HepG2 (cell line): ENCODE data around the gene CUL1. TPM values are rescaled to one million over a fixed set of nuclear protein-coding genes. Genes with fewer than 3 reads are reported as not detected.

Experiments used
- ATAC-seq: fragments of 200-7000 bp; cut with Tn5 transposase; 3 replicates; pipeline ENCODE4 v1.9.1; 2020; ENCODE audit warnings: mild to moderate bottlenecking, moderate library complexity
- BruUV-seq: library from RNA; stranded (reverse); fragments of 400-500 nt; replicated peaks from 2 replicates; lab custom pipeline; 2021; lab: Mats Ljungman, UMichigan
- CTCF ChIA-PET: fragments of 300-600 bp; formaldehyde crosslinking; extraction: SDS; loops from one replicate; lab custom pipeline; 2021; ENCODE audit warnings: low total read pairs, inconsistent platforms, low intra/inter-chr PET ratio; lab: Yijun Ruan, JAX
- POLR2A ChIA-PET: fragments of 350-600 bp; sonication (Branson Sonifier 250); formaldehyde crosslinking; loops from one replicate; lab custom pipeline; 2020; ENCODE audit warnings: antibody characterized with exemption, inconsistent platforms; lab: Yijun Ruan, JAX
- DNase-seq: peaks from one replicate; pipeline ENCODE4 v3.0.0-alpha.2; 2015; ENCODE audit warnings: low spot score
- FAIRE-seq: peaks from 3 replicates; lab custom pipeline; 2011; peaks lifted over from hg19 to GRCh38; lab: Jason Lieb, UNC
- H2AFZ ChIP-seq: one replicate; pipeline ENCODE4 v1.6.1; 2011; ENCODE audit warnings: low read length, inconsistent platforms
- H3K27ac ChIP-seq: fragments of 300-600 bp; 3 replicates; pipeline ENCODE4 v1.8.0; 2011; ENCODE audit warnings: mixed run types, mild to moderate bottlenecking, mixed read lengths, low read length, inconsistent platforms; ENCODE audit not compliant: insufficient read depth; ENCODE audit errors: extremely low read length
- H3K27me3 ChIP-seq, 2 experiments: fragments of 200-600 bp in 1 of 2; 2 replicates in 1 of 2; 3 replicates in 1 of 2; pipeline versions ENCODE4 v1.6.0 to v1.8.0; 2011; ENCODE audit warnings: low read length in 2 of 2, mild to moderate bottlenecking in 2 of 2, moderate library complexity in 2 of 2, inconsistent platforms in 1 of 2; ENCODE audit not compliant: insufficient read depth in 2 of 2, control insufficient read depth in 1 of 2
- H3K36me3 ChIP-seq, 2 experiments: fragments of 200-600 bp in 1 of 2; replicated peaks in 1 of 2; 2 replicates in 1 of 2; 3 replicates in 1 of 2; pipeline versions ENCODE4 v1.5.1 to v1.8.0; 2011; ENCODE audit warnings: low read length in 2 of 2, inconsistent platforms in 1 of 2; ENCODE audit not compliant: insufficient read depth in 2 of 2, control insufficient read depth in 1 of 2
- H3K4me1 ChIP-seq: 2 replicates; pipeline ENCODE4 v1.5.1; 2012; ENCODE audit warnings: low read length, inconsistent platforms; ENCODE audit not compliant: insufficient read depth
- H3K4me2 ChIP-seq: 2 replicates; pipeline ENCODE4 v1.6.0; 2011; ENCODE audit warnings: low read depth, low read length, inconsistent platforms
- H3K4me3 ChIP-seq, 3 experiments: fragments of 200-600 bp in 1 of 3; sonication (generic), shearing (Covaris generic) in 1 of 3; replicated peaks in 1 of 3; 2 replicates each; pipeline ENCODE4 v1.5.1; 2011 to 2016; ENCODE audit warnings: low read length in 3 of 3, inconsistent platforms in 2 of 3, low read depth in 2 of 3, mild to moderate bottlenecking in 2 of 3, control low read depth in 1 of 3, mixed read lengths in 1 of 3; ENCODE audit not compliant: insufficient read depth in 1 of 3
- H3K79me2 ChIP-seq: one replicate; pipeline ENCODE4 v1.6.1; 2011; ENCODE audit warnings: low read length, inconsistent platforms; ENCODE audit not compliant: insufficient read depth
- H3K9ac ChIP-seq: 2 replicates; pipeline ENCODE4 v1.6.0; 2011; ENCODE audit warnings: mild to moderate bottlenecking, low read depth, low read length, inconsistent platforms; ENCODE audit not compliant: insufficient read depth
- H3K9me3 ChIP-seq: 2 replicates; pipeline ENCODE4 v1.5.1; 2012; ENCODE audit warnings: mild to moderate bottlenecking, low read length
- H4K20me1 ChIP-seq: 2 replicates; pipeline ENCODE4 v1.6.0; 2011; ENCODE audit warnings: inconsistent platforms, mild to moderate bottlenecking, low read length, moderate library complexity; ENCODE audit not compliant: insufficient read depth
- BCL6 ChIP-seq: IDR thresholded peaks from 2 replicates; pipeline ENCODE4 v1.6.1; 2016; ENCODE audit warnings: missing genetic modification reagents, missing compliant biosample characterization
- IKZF4 ChIP-seq: sonication (generic); formaldehyde crosslinking; IDR thresholded peaks from 2 replicates; pipeline ENCODE4 v1.5.1; 2020; ENCODE audit warnings: borderline replicate concordance, mild to moderate bottlenecking, low read depth, missing genetic modification reagents; ENCODE audit errors: not compliant biosample characterization
- ONECUT2 ChIP-seq: sonication (generic); formaldehyde crosslinking; IDR thresholded peaks from 2 replicates; pipeline ENCODE4 v1.4.0; 2020; ENCODE audit warnings: missing genetic modification reagents
- POLR2G ChIP-seq: fragments of 200-400 bp; formaldehyde crosslinking; IDR thresholded peaks from 2 replicates; pipeline ENCODE4 v1.6.1; 2018; ENCODE audit warnings: mild to moderate bottlenecking, low read depth, low read length, moderate library complexity
- RERE ChIP-seq: IDR thresholded peaks from 2 replicates; pipeline ENCODE4 v1.6.1; 2016; ENCODE audit warnings: low read depth, missing genetic modification reagents, missing compliant biosample characterization
- SMAD1 ChIP-seq: sonication (generic); formaldehyde crosslinking; IDR thresholded peaks from 2 replicates; pipeline ENCODE4 v1.4.0; 2020; ENCODE audit warnings: missing genetic modification reagents, low read depth, mild to moderate bottlenecking, borderline replicate concordance
- SMC3 ChIP-seq: IDR thresholded peaks from 2 replicates; pipeline ENCODE4 v1.6.1; 2011; ENCODE audit warnings: low read length, improper control_type of control experiment
- SNAI1 ChIP-seq: sonication (generic); formaldehyde crosslinking; IDR thresholded peaks from 2 replicates; pipeline ENCODE4 v1.5.0; 2020; ENCODE audit warnings: mild to moderate bottlenecking, missing genetic modification reagents, borderline replicate concordance
- SRSF4 ChIP-seq: fragments of 200-400 bp; formaldehyde crosslinking; IDR thresholded peaks from one replicate; pipeline ENCODE4 v1.6.1; 2018; ENCODE audit warnings: mild to moderate bottlenecking, low read depth, low read length, moderate library complexity; ENCODE audit not compliant: poor library complexity, severe bottlenecking
- YEATS2 ChIP-seq: sonication (generic); formaldehyde crosslinking; IDR thresholded peaks from 2 replicates; pipeline ENCODE4 v1.4.0; 2020; ENCODE audit warnings: missing genetic modification reagents, borderline replicate concordance
- ZBTB39 ChIP-seq: sonication (generic); formaldehyde crosslinking; IDR thresholded peaks from 2 replicates; pipeline ENCODE4 v1.5.0; 2020; ENCODE audit warnings: missing genetic modification reagents
- ZNF232 ChIP-seq: sonication (generic); formaldehyde crosslinking; IDR thresholded peaks from 2 replicates; pipeline ENCODE4 v1.4.0; 2020; ENCODE audit warnings: missing genetic modification reagents, borderline replicate concordance
- ZNF503 ChIP-seq: sonication (generic); formaldehyde crosslinking; IDR thresholded peaks from 2 replicates; pipeline ENCODE4 v1.4.0; 2020; ENCODE audit warnings: missing genetic modification reagents
- ZNF639 ChIP-seq: conservative IDR thresholded peaks from 2 replicates; pipeline ENCODE4 v1.6.1; 2018; ENCODE audit warnings: missing genetic modification reagents
- WGBS: methylation state at CpG from one replicate; pipeline ENCODE4 v1.1.6; 2017; ENCODE audit warnings: low lambda C conversion rate; 5-methylcytosine and 5-hydroxymethylcytosine counted together
- in situ Hi-C: cut with HindIII; loops from 2 replicates; pipeline ENCODE4 v1.10.0; 2017; ENCODE audit warnings: low pct_unique_long_range_greater_than_20kb; ENCODE audit not compliant: extremely low pct_ligation_motif_present
- intact Hi-C: fragments of 100-400 bp; cut with micrococcal nuclease; formaldehyde crosslinking; loops from one replicate; pipeline ENCODE4 v1.10.0; 2022; ENCODE audit not compliant: unreplicated experiment
- polyA plus RNA-seq, 8 experiments: library from polyadenylated mRNA; depleted of rRNA in 3 of 8; stranded (reverse) in 7 of 8; unstranded in 1 of 8; fragments of >200 nt; fragmentation: Illumina TruSeq in 4 of 8; extraction: Trizol in 4 of 8; gene quantifications; 2 replicates each; pipeline versions ENCODE4 v1.2.1 to v1.2.3, GENCODE V29; 2011 to 2016; ENCODE audit warnings: low read depth in 4 of 8, missing spikeins in 1 of 8, mixed read lengths in 1 of 8; ENCODE audit not compliant: insufficient read depth in 1 of 8
- total RNA-seq, 5 experiments: library from RNA; depleted of rRNA; stranded (reverse); fragments of >200 nt; fragmentation: Illumina TruSeq; extraction: Trizol; gene quantifications; 2 replicates each; pipeline ENCODE4 v1.2.3, GENCODE V29; 2016; ENCODE audit warnings: low read depth in 1 of 5

CUL1 gene
- total and polyA plus RNA-seq, 2 of the 13 experiments (the other 11 are each of a cell fraction or from before 2014, with no cell fraction given) = 30.1 to 45.9 TPM

GRCh38 chr7:148831782-148832181 lies 133.1 kb downstream of the CUL1 start:
- intact Hi-C loops (no loop called here), in situ Hi-C loops (no loop called here)
- BruUV-seq = no TSS peak
- Histone ChIP-seq H2AFZ (no peak overlapping the region), H3K4me1 (no peaks in the 10 kb centered on the region), H3K27me3 (no peaks in the 10 kb centered on the region), H3K9ac (no peak overlapping the region), H3K4me2 (no peak overlapping the region), H3K36me3 (peaks cover 3 to 37% of the 10 kb centered on the region in 2 experiments; a peak in 3 of 5 replicates), H3K4me3 (no peak overlapping the region), H4K20me1 (no peaks in the 10 kb centered on the region), H3K27ac (no peak overlapping the region), H3K9me3 (no peaks in the 10 kb centered on the region), H3K79me2 (peaks cover 19% of the 10 kb centered on the region)
- ATAC-seq (no peak), DNase-seq (no peak), FAIRE-seq (no peak)
- ChIA-PET POLR2A (no interaction called here), CTCF (no interaction called here)
- 100% methylated on average over 2 of the region's 2 CpGs for WGBS
- TF ChIP-seq ZNF232 (CRISPR knock-in tag) (no peak), SMAD1 (CRISPR knock-in tag) (no peak), IKZF4 (CRISPR knock-in tag) (no peak), SNAI1 (CRISPR knock-in tag) (no peak), RERE (CRISPR knock-in tag) (no peak), ZNF503 (no peak), SMC3 (no peak), ZNF639 (no peak), POLR2G (no peak), ZBTB39 (CRISPR knock-in tag) (no peak), BCL6 (CRISPR knock-in tag) (no peak), SRSF4 (no peak), YEATS2 (CRISPR knock-in tag) (no peak), ONECUT2 (no peak)
